Measurements from ENCODE around the gene TRPM3.

DNA sequence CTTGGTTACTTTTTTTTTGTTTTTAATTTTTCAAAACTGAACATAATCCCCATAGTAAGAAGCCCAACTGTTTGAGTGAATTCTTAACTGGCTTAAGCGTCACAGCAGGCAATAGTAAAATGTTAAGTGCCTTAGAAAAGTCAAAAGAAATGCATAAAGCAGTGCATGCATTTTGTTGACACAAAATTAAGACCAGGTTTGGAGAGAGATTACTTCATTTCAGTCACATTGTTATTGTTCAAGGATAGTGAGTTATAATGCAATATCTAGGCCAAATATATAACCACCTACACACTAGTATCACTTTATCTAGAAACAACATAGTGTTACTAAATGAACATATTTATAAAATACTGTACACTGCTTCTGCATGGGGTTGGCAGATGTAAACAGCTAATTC, 590.1 kb downstream of the TRPM3 start:
- no peak for TF ChIP-seq CTCF (IDR thresholded peaks at IDR 0.05)
- no peak for TF ChIP-seq EZH2 (IDR thresholded peaks at IDR 0.05; ENCODE audit: borderline replicate concordance, insufficient read depth, low read depth, low read length, poor library complexity, severe bottlenecking)
